Central memory CD8-positive, alpha-beta T cell (primary cell): ENCODE measurements around the gene ACOT7.

ENCODE experiments used
- ATAC-seq: fragments of 150-1000 bp; cut with Tn5 transposase; replicated peaks from 2 replicates; pipeline ENCODE4 v1.10.0; 2022; ENCODE audit warnings: mild to moderate bottlenecking, moderate FRiP score, moderate number of reproducible peaks; ENCODE audit not compliant: poor library complexity, severe bottlenecking; ENCODE audit errors: extremely low read depth
- DNase-seq, 2 donors: peaks; one replicate each; pipeline ENCODE4 v3.0.0; 2021; ENCODE audit warnings: low spot score in 2 of 2
- H3K27ac Mint-ChIP-seq: one replicate; pipeline ENCODE4 v1.8.0; 2022; ENCODE audit warnings: low read depth, mild to moderate bottlenecking, moderate library complexity, mixed read lengths
- H3K27me3 Mint-ChIP-seq: one replicate; pipeline ENCODE4 v1.8.0; 2022; ENCODE audit warnings: mixed read lengths
- H3K36me3 Mint-ChIP-seq: one replicate; pipeline ENCODE4 v1.8.0; 2022; ENCODE audit warnings: mild to moderate bottlenecking, moderate library complexity, mixed read lengths; ENCODE audit not compliant: insufficient read depth
- H3K4me1 Mint-ChIP-seq: one replicate; pipeline ENCODE4 v1.8.0; 2022; ENCODE audit warnings: mixed read lengths
- H3K4me3 Mint-ChIP-seq: one replicate; pipeline ENCODE4 v1.8.0; 2022; ENCODE audit warnings: mild to moderate bottlenecking, moderate library complexity, mixed read lengths
- H3K9me3 Mint-ChIP-seq: one replicate; pipeline ENCODE4 v1.8.0; 2022; ENCODE audit warnings: mixed read lengths

Gene ACOT7

GRCh38 chr1:6260961-6261614, 132.5 kb downstream of the ACOT7 start, which contains the start of gene GPR153:
TSS of gene GPR153 (minus strand) at chr1:6261098. CDS start at chr1:6254905, 6,193 bp downstream.
- peak within 1 kb of the TSS; percentile 74 for H3K4me3 Mint-ChIP-seq
- no peak for DNase-seq

GRCh38 chr1:6260433-6260934, 133.1 kb downstream of the ACOT7 start:
- Mint-ChIP-seq H3K36me3 (no peaks in the 10 kb centered on the region), H3K27ac (no peak overlapping the region), H3K4me1 (no peaks in the 10 kb centered on the region), H3K4me3 (peak overlapping the region; percentile 52), H3K27me3 (peaks cover 11% of the 10 kb centered on the region), H3K9me3 (no peaks in the 10 kb centered on the region)
- ATAC-seq (peak; percentile 20), DNase-seq (no peak)

More at GRCh38 chr1:6260961-6261614, 132.5 kb downstream of the ACOT7 start, which contains the start of gene GPR153:
- peaks cover 11% of the 10 kb centered on the region for H3K27me3 Mint-ChIP-seq
- ATAC-seq: peak; percentile 22
- H3K36me3 Mint-ChIP-seq: no peaks in the 10 kb centered on the region
- H3K9me3 Mint-ChIP-seq: no peaks in the 10 kb centered on the region
- H3K27ac Mint-ChIP-seq: no peak within 1 kb of the TSS
- H3K4me1 Mint-ChIP-seq: no peaks in the 10 kb centered on the region

- ATAC-seq: peak; percentile 78
- Mint-ChIP-seq H3K27ac (no peak overlapping the region), H3K27me3 (peaks cover 11% of the 10 kb centered on the region), H3K36me3 (no peaks in the 10 kb centered on the region), H3K4me3 (peak overlapping the region; percentile 52), H3K4me1 (no peaks in the 10 kb centered on the region), H3K9me3 (no peaks in the 10 kb centered on the region)
- peak; percentile 59 to 62 for DNase-seq
Measured at GRCh38 chr1:6259491-6260362, 133.8 kb downstream of the ACOT7 start.

- DNase-seq (no peak), ATAC-seq (no peak)
- Mint-ChIP-seq H3K27me3 (peaks cover 11% of the 10 kb centered on the region), H3K4me3 (peak overlapping the region; percentile 52), H3K4me1 (no peaks in the 10 kb centered on the region), H3K9me3 (no peaks in the 10 kb centered on the region), H3K36me3 (no peaks in the 10 kb centered on the region), H3K27ac (no peak overlapping the region)
Measured at GRCh38 chr1:6258675-6259074, 134.9 kb downstream of the ACOT7 start.

- Mint-ChIP-seq H3K27me3 (peaks cover 11% of the 10 kb centered on the region), H3K36me3 (no peaks in the 10 kb centered on the region), H3K27ac (no peak overlapping the region), H3K9me3 (no peaks in the 10 kb centered on the region), H3K4me3 (no peak overlapping the region), H3K4me1 (no peaks in the 10 kb centered on the region)
- no peak for DNase-seq
- no peak for ATAC-seq
Measured at GRCh38 chr1:6257541-6258069, 136.0 kb downstream of the ACOT7 start.

GRCh38 chr1:6256645-6257044, 136.9 kb downstream of the ACOT7 start:
- Mint-ChIP-seq H3K36me3 (no peaks in the 10 kb centered on the region), H3K4me1 (no peaks in the 10 kb centered on the region), H3K4me3 (no peak overlapping the region), H3K27ac (no peak overlapping the region), H3K9me3 (no peaks in the 10 kb centered on the region), H3K27me3 (peaks cover 3% of the 10 kb centered on the region)
- DNase-seq: no peak
- ATAC-seq: no peak

- DNase-seq (no peak), ATAC-seq (no peak)
- Mint-ChIP-seq H3K4me3 (no peak overlapping the region), H3K36me3 (peaks cover 2% of the 10 kb centered on the region), H3K9me3 (no peaks in the 10 kb centered on the region), H3K4me1 (no peaks in the 10 kb centered on the region), H3K27ac (no peak overlapping the region), H3K27me3 (peaks cover 15% of the 10 kb centered on the region)
Measured at GRCh38 chr1:6254691-6255090, 138.9 kb downstream of the ACOT7 start.

- Mint-ChIP-seq H3K4me1 (no peaks in the 10 kb centered on the region), H3K36me3 (peaks cover 2% of the 10 kb centered on the region), H3K27ac (no peak overlapping the region), H3K4me3 (no peak overlapping the region), H3K9me3 (no peaks in the 10 kb centered on the region), H3K27me3 (peaks cover 20% of the 10 kb centered on the region)
- DNase-seq (no peak), ATAC-seq (no peak)
Measured at GRCh38 chr1:6253380-6253779, 140.2 kb downstream of the ACOT7 start.

- Mint-ChIP-seq H3K27me3 (peaks cover 30% of the 10 kb centered on the region), H3K4me3 (no peak overlapping the region), H3K36me3 (peaks cover 2% of the 10 kb centered on the region), H3K4me1 (no peaks in the 10 kb centered on the region), H3K27ac (no peak overlapping the region), H3K9me3 (no peaks in the 10 kb centered on the region)
- DNase-seq (no peak), ATAC-seq (no peak)
Measured at GRCh38 chr1:6252374-6252710, 141.2 kb downstream of the ACOT7 start.

- ATAC-seq (no peak), DNase-seq (no peak)
- Mint-ChIP-seq H3K9me3 (no peaks in the 10 kb centered on the region), H3K4me3 (no peak overlapping the region), H3K27me3 (peaks cover 35% of the 10 kb centered on the region), H3K27ac (no peak overlapping the region), H3K4me1 (peaks cover 3% of the 10 kb centered on the region), H3K36me3 (peaks cover 3% of the 10 kb centered on the region)
Measured at GRCh38 chr1:6251681-6252373, 141.7 kb downstream of the ACOT7 start.

- peaks cover 8% of the 10 kb centered on the region for H3K4me1 Mint-ChIP-seq
- DNase-seq (no peak), ATAC-seq (no peak)
- H3K36me3 Mint-ChIP-seq: peaks cover 8% of the 10 kb centered on the region
- H3K9me3 Mint-ChIP-seq: no peaks in the 10 kb centered on the region
- peaks cover 41% of the 10 kb centered on the region for H3K27me3 Mint-ChIP-seq
- H3K27ac Mint-ChIP-seq: no peak overlapping the region
- H3K4me3 Mint-ChIP-seq: no peak overlapping the region
Measured at GRCh38 chr1:6251233-6251632, 142.3 kb downstream of the ACOT7 start.
